ENCODE results near the gene MYL12B. TPM values are rescaled to one million over a fixed set of nuclear protein-coding genes. Genes with fewer than 3 reads are reported as not detected.

Gene MYL12B
- total and polyA plus RNA-seq, 2 of the 8 experiments (the other 6 are each of a cell fraction or from before 2014, with no cell fraction given): 174 to 188 TPM

GRCh38 chr18:3284501-3284900, 22.6 kb downstream of the MYL12B start:
- Histone ChIP-seq H4K5ac (ENCODE audit: insufficient read length, low read depth, low read length) (no peak overlapping the region), H3K4me1 (replicated peaks in 1 of 4; ENCODE audit: control insufficient read depth in 3 of 4, insufficient read depth in 4 of 4, low read length in 3 of 4) (peaks cover 0 to 2% (median under 1%) of the 10 kb centered on the region in 4 experiments; a peak in 3 of 7 replicates), H3K27ac (ENCODE audit: low read depth, low read length) (no peak overlapping the region), H3K56ac (replicated peaks; ENCODE audit: insufficient read length, low read depth, low read length) (no peak overlapping the region), H3K9ac (replicated peaks in 1 of 4; ENCODE audit: extremely low read depth in 1 of 4, low read depth in 3 of 4, low read length in 3 of 4) (no peak overlapping the region), H3K36me3 (ENCODE audit: control insufficient read depth in 2 of 4, insufficient read depth in 4 of 4, low read length in 3 of 4) (no peaks in the 10 kb centered on the region), H3K23ac (ENCODE audit: insufficient read length) (no peak overlapping the region), H2BK120ac (replicated peaks; ENCODE audit: low read depth, low read length) (no peak overlapping the region), H2BK12ac (ENCODE audit: low read depth, low read length) (no peak overlapping the region), H4K91ac (replicated peaks; ENCODE audit: insufficient read length, low read length) (no peak overlapping the region), H2BK5ac (ENCODE audit: low read depth, low read length) (0 out of 2 replicates have a peak overlapping the region, but pooled peaks have one; percentile 54), H3K79me1 (ENCODE audit: low read depth, low read length) (no peaks in the 10 kb centered on the region), H3K79me2 (ENCODE audit: control insufficient read depth in 1 of 2, insufficient read depth in 2 of 2, low read length in 2 of 2) (no peaks in the 10 kb centered on the region), H3K4me2 (ENCODE audit: insufficient read depth in 1 of 2, low read depth in 2 of 2, low read length in 2 of 2) (no peak overlapping the region), H3K23me2 (ENCODE audit: low read depth, low read length) (no peaks in the 10 kb centered on the region), H4K20me1 (replicated peaks in 1 of 2; ENCODE audit: control insufficient read depth in 1 of 2, insufficient read depth in 2 of 2, low read length in 2 of 2) (no peaks in the 10 kb centered on the region), H3K9me3 (ENCODE audit: insufficient read depth in 2 of 2, low read depth in 1 of 2, low read length in 1 of 2) (0 out of 4 replicates have a peak, but pooled peaks cover 2 to 3% of the 10 kb centered on the region in 2 experiments), H3K4me3 (ENCODE audit: extremely low read depth in 1 of 4, insufficient read depth in 2 of 4, low read depth in 3 of 4, low read length in 4 of 4) (no peak overlapping the region), H3K18ac (ENCODE audit: extremely low read depth, low read length) (no peak overlapping the region), H2AK5ac (ENCODE audit: low read depth, low read length) (no peak overlapping the region), H3K14ac (ENCODE audit: insufficient read length) (no peak overlapping the region), H2BK15ac (ENCODE audit: low read length) (no peak overlapping the region), H3K4ac (replicated peaks; ENCODE audit: insufficient read length, low read depth, low read length) (no peak overlapping the region), H2BK20ac (ENCODE audit: low read length) (no peak overlapping the region), H2AFZ (ENCODE audit: low read length) (no peak overlapping the region), H3K27me3 (replicated peaks in 1 of 4; ENCODE audit: control insufficient read depth in 3 of 4, extremely low read depth in 1 of 4, insufficient read depth in 3 of 4, low read length in 3 of 4) (no peaks in the 10 kb centered on the region), H4K8ac (ENCODE audit: extremely low read depth, insufficient read depth, low read length) (no peak overlapping the region)
- CTCF ChIA-PET (ENCODE audit: partially characterized antibody): interaction anchor here (0.5 to 3.5 kb wide), 10 partner anchors 11 to 710 kb away, joined by 3 to 31 read pairs (median 4); no protein-coding TSS in a partner anchor
- FAIRE-seq (no peak), DNase-seq (ENCODE audit: low read depth in 1 of 2, low spot score in 2 of 2) (no peak)
- POLR2A ChIA-PET (ENCODE audit: partially characterized antibody): interaction anchor here (1.6 to 5.4 kb wide), 4 partner anchors 12 to 382 kb away, joined by 4 to 40 read pairs (median 8); no protein-coding TSS in a partner anchor
- WGBS, 2 experiments (ENCODE audit: extremely low coverage in 1 of 2, insufficient coverage in 1 of 2, insufficient read length in 1 of 2, insufficient replicate concordance in 2 of 2, low coverage in 1 of 2, low lambda C conversion rate in 2 of 2, missing lambda C conversion rate in 1 of 2): 90% methylated on average over 9 of the region's 9 CpGs; no CpG with 5 or more reads in 1 of the 2 experiments
- TF ChIP-seq BCL11A (IDR thresholded peaks at IDR 0.05; ENCODE audit: low read depth in 2 of 2, low read length in 2 of 2) (no peak), PHF8 (conservative IDR thresholded peaks at IDR 0.05; ENCODE audit: low read depth, low read length) (no peak), CBX5 (IDR thresholded peaks at IDR 0.05; ENCODE audit: low read depth, low read length) (no peak), TAF1 (IDR thresholded peaks at IDR 0.05; ENCODE audit: low read depth, low read length) (no peak)

Measured in H1 (cell line).